ENCODE measurements around the gene SLX4IP. TPM values are rescaled to one million over a fixed set of nuclear protein-coding genes. Genes with fewer than 3 reads are reported as not detected.

The SLX4IP gene
- total and polyA plus RNA-seq, 2 of the 13 experiments (the other 11 are each of a cell fraction or from before 2014, with no cell fraction given) = 3.6 to 7.3 TPM

GRCh38 chr20:10596710-10597121, 161.6 kb downstream of the SLX4IP start:
- H3K27me3 ChIP-seq (ENCODE audit: control insufficient read depth in 1 of 2, insufficient read depth in 2 of 2, low read length in 2 of 2) = no peaks in the 10 kb centered on the region
- H3K79me2 ChIP-seq (ENCODE audit: insufficient read depth, low read length) = no peaks in the 10 kb centered on the region
- in situ Hi-C loops (cut with HindIII; ENCODE audit: extremely low pct_ligation_motif_present, low pct_unique_long_range_greater_than_20kb) = no loop called here
- no TSS peak for BruUV-seq (replicated peaks)
- no peak overlapping the region for H2AFZ ChIP-seq (ENCODE audit: low read length)
- WGBS (ENCODE audit: low lambda C conversion rate) = 47% methylated on average over 4 of the region's 4 CpGs
- POLR2A ChIA-PET = interaction anchor here (0.9 to 3.0 kb wide), 3 partner anchors 31 to 78 kb away, joined by 3 to 15 read pairs (median 3); no protein-coding TSS in a partner anchor
- no peaks in the 10 kb centered on the region for H4K20me1 ChIP-seq (ENCODE audit: insufficient read depth, low read length)
- H3K4me1 ChIP-seq (ENCODE audit: insufficient read depth, low read length) = peaks cover 53% of the 10 kb centered on the region
- no peak overlapping the region for H3K4me2 ChIP-seq (ENCODE audit: low read depth, low read length)
- DNase-seq (ENCODE audit: low spot score) = peak; percentile 91
- H3K4me3 ChIP-seq (replicated peaks in 1 of 3; ENCODE audit: insufficient read depth in 1 of 3, low read depth in 2 of 3, low read length in 3 of 3) = no peak overlapping the region
- peak overlapping the region; percentile 30 for H3K27ac ChIP-seq (ENCODE audit: extremely low read length, insufficient read depth, low read length)
- no peak for FAIRE-seq
- peaks cover 0 to 4% of the 10 kb centered on the region in 2 experiments; a peak in 4 of 5 replicates for H3K36me3 ChIP-seq (replicated peaks in 1 of 2; ENCODE audit: control insufficient read depth in 1 of 2, insufficient read depth in 2 of 2, low read length in 2 of 2)
- CTCF ChIA-PET (ENCODE audit: low intra/inter-chr PET ratio, low total read pairs) = no interaction called here
- intact Hi-C loops (cut with micrococcal nuclease; ENCODE audit: unreplicated experiment) = no loop called here
- H3K9me3 ChIP-seq (ENCODE audit: low read length) = no peaks in the 10 kb centered on the region
- 0 out of 2 replicates have a peak overlapping the region, but pooled peaks have one; percentile 16 for H3K9ac ChIP-seq (ENCODE audit: insufficient read depth, low read depth, low read length)
- peak; percentile 65 for ATAC-seq
- TF ChIP-seq NFIC (IDR thresholded peaks at IDR 0.05; ENCODE audit: low read length) (peak; percentile 34; the same call in 1 of the 2 replicates), HNRNPK (IDR thresholded peaks at IDR 0.05; ENCODE audit: low read depth, low read length, poor library complexity, severe bottlenecking) (no peak), POLR2A (IDR thresholded peaks at IDR 0.05; ENCODE audit: insufficient read depth in 1 of 2, low read depth in 2 of 2, low read length in 2 of 2) (no peak), TFAP4 (IDR thresholded peaks at IDR 0.05; ENCODE audit: borderline replicate concordance, low read depth) (no peak), ZNF264 (CRISPR knock-in tag; IDR thresholded peaks at IDR 0.05) (no peak), GTF3A (CRISPR knock-in tag; conservative IDR thresholded peaks at IDR 0.05) (no peak), TARDBP (CRISPR knock-in tag; IDR thresholded peaks at IDR 0.05) (no peak), DPF2 (CRISPR knock-in tag; IDR thresholded peaks at IDR 0.05; ENCODE audit: borderline replicate concordance, low read depth) (0 out of 2 replicates have a peak, but pooled peaks have one; percentile 28), BCL6 (CRISPR knock-in tag; IDR thresholded peaks at IDR 0.05) (peak; percentile 41; the same call in 1 of the 2 replicates), FOXM1 (CRISPR knock-in tag; IDR thresholded peaks at IDR 0.05) (no peak), FOXO1 (CRISPR knock-in tag; IDR thresholded peaks at IDR 0.05) (no peak), ELF3 (CRISPR knock-in tag; IDR thresholded peaks at IDR 0.05) (0 out of 2 replicates have a peak, but pooled peaks have one; percentile 29), RAD21 (CRISPR knock-in tag; IDR thresholded peaks at IDR 0.05) (no peak), MAZ (IDR thresholded peaks at IDR 0.05; ENCODE audit: borderline replicate concordance, low read depth, low read length) (no peak), MAZ (CRISPR knock-in tag; IDR thresholded peaks at IDR 0.05; ENCODE audit: low read depth) (no peak), ZNF3 (CRISPR knock-in tag; IDR thresholded peaks at IDR 0.05) (no peak), KAT8 (CRISPR knock-in tag; IDR thresholded peaks at IDR 0.05) (peak; percentile 61; the same call in 1 of the 2 replicates), ATF1 (CRISPR knock-in tag; IDR thresholded peaks at IDR 0.05) (0 out of 2 replicates have a peak, but pooled peaks have one; percentile 33), PBX3 (CRISPR knock-in tag; IDR thresholded peaks at IDR 0.05; ENCODE audit: borderline replicate concordance) (no peak), NFE2L2 (IDR thresholded peaks at IDR 0.05; ENCODE audit: low read length) (peak; percentile 19; the same call in 1 of the 2 replicates), ZNF740 (CRISPR knock-in tag; IDR thresholded peaks at IDR 0.05) (no peak), ZNF607 (CRISPR knock-in tag; IDR thresholded peaks at IDR 0.05; ENCODE audit: borderline replicate concordance) (no peak), CC2D1A (CRISPR knock-in tag; IDR thresholded peaks at IDR 0.05) (no peak), NCOA5 (CRISPR knock-in tag; IDR thresholded peaks at IDR 0.05) (no peak), MAX (IDR thresholded peaks at IDR 0.05) (no peak), CEBPB (IDR thresholded peaks at IDR 0.05; ENCODE audit: borderline replicate concordance, low read depth, low read length) (peak; percentile 98), ZNF121 (CRISPR knock-in tag; IDR thresholded peaks at IDR 0.05) (no peak), ZBTB21 (CRISPR knock-in tag; IDR thresholded peaks at IDR 0.05) (peak; percentile 77)
